ENCODE measurements around the gene ELP1. TPM values are rescaled to one million over a fixed set of nuclear protein-coding genes. Genes with fewer than 3 reads are reported as not detected.

Gene ELP1
- total RNA-seq, 4 donors from 2014 or later = 31.3 to 37.8 (median 34.4) TPM

GRCh38 chr9:108866001-108866420 is 67.9 kb downstream of the ELP1 start:
- no peak for DNase-seq
- intact Hi-C loops (cut with DNase I) = loop anchor here (10.0 kb wide), 1 partner anchor 61 kb away; no protein-coding TSS in a partner anchor
- Histone ChIP-seq H3K9me3 (no peaks in the 10 kb centered on the region), H3K36me3 (peaks cover 0 to under 1% of the 10 kb centered on the region in 2 donors), H3K4me1 (peaks cover 0 to 5% of the 10 kb centered on the region in 2 donors), H3K27me3 (no peaks in the 10 kb centered on the region), H3K4me3 (replicated peaks in 1 of 3) (no peak overlapping the region), H3K27ac (no peak overlapping the region)
- TF ChIP-seq CTCF (IDR thresholded peaks at IDR 0.05) = no peak
- TF ChIP-seq POLR2A (IDR thresholded peaks at IDR 0.05) = no peak
- WGBS, 2 donors = 89 to 97% methylated on average over 2 of the region's 2 CpGs

- Histone ChIP-seq H3K4me3 (replicated peaks in 1 of 3) (no peak overlapping the region), H3K27ac (no peak overlapping the region), H3K9me3 (no peaks in the 10 kb centered on the region), H3K27me3 (no peaks in the 10 kb centered on the region), H3K4me1 (peaks cover 0 to 5% of the 10 kb centered on the region in 2 donors), H3K36me3 (no peaks in the 10 kb centered on the region)
- intact Hi-C loops (cut with DNase I) = loop anchor here (10.0 kb wide), 1 partner anchor 60 kb away; no protein-coding TSS in a partner anchor
- no peak for DNase-seq
- TF ChIP-seq POLR2A (IDR thresholded peaks at IDR 0.05) (no peak), CTCF (IDR thresholded peaks at IDR 0.05) (no peak)
- WGBS, 2 donors = 90 to 93% methylated on average over 3 to 4 of the region's 4 CpGs
Observed at GRCh38 chr9:108865037-108865436, 68.9 kb downstream of the ELP1 start.

GRCh38 chr9:108864446-108864845 is 69.5 kb downstream of the ELP1 start:
- H3K9me3 ChIP-seq = no peaks in the 10 kb centered on the region
- no peak for TF ChIP-seq POLR2A (IDR thresholded peaks at IDR 0.05)
- no peak for TF ChIP-seq CTCF (IDR thresholded peaks at IDR 0.05)
- WGBS, 2 donors = 63 to 77% methylated on average over 3 of the region's 3 CpGs
- no peak overlapping the region for H3K4me3 ChIP-seq (replicated peaks in 1 of 3)
- H3K4me1 ChIP-seq = peaks cover 0 to 5% of the 10 kb centered on the region in 2 donors
- H3K27ac ChIP-seq = no peak overlapping the region
- DNase-seq = no peak
- intact Hi-C loops (cut with DNase I) = loop anchor here (10.0 kb wide), 1 partner anchor 60 kb away; no protein-coding TSS in a partner anchor
- H3K36me3 ChIP-seq = no peaks in the 10 kb centered on the region
- H3K27me3 ChIP-seq = no peaks in the 10 kb centered on the region

DNA sequence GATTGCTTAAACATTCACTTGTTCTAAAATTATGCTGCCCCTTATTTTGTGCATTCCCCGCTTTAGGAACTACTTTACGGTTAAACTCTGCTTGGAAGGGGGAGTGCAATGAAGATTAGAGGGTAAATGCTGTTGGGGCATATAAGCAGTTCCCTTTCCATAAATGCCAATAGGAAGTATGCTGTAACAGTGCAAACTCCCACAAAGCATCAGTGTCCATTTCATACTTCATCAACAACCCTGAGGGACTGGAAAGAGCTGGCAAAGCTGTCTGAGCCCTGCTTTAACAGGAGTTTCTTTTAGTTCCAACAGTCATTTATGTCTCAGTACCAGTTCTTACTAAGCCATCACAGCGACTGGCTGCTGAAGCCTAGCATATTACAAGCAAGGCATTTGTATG is 70.0 kb downstream of the ELP1 start:
- no peak overlapping the region for H3K4me3 ChIP-seq (replicated peaks in 1 of 3)
- intact Hi-C loops (cut with DNase I) = loop anchor here (10.0 kb wide), 1 partner anchor 59 kb away; no protein-coding TSS in a partner anchor
- no peak for DNase-seq
- TF ChIP-seq POLR2A (IDR thresholded peaks at IDR 0.05) (no peak), CTCF (IDR thresholded peaks at IDR 0.05) (no peak)
- no peaks in the 10 kb centered on the region for H3K27me3 ChIP-seq
- H3K9me3 ChIP-seq = no peaks in the 10 kb centered on the region
- no peaks in the 10 kb centered on the region for H3K36me3 ChIP-seq
- H3K4me1 ChIP-seq = peaks cover 0 to under 1% of the 10 kb centered on the region in 2 donors
- no peak overlapping the region for H3K27ac ChIP-seq
- 91 to 95% methylated on average over 3 of the region's 3 CpGs for WGBS, 2 donors

DNA sequence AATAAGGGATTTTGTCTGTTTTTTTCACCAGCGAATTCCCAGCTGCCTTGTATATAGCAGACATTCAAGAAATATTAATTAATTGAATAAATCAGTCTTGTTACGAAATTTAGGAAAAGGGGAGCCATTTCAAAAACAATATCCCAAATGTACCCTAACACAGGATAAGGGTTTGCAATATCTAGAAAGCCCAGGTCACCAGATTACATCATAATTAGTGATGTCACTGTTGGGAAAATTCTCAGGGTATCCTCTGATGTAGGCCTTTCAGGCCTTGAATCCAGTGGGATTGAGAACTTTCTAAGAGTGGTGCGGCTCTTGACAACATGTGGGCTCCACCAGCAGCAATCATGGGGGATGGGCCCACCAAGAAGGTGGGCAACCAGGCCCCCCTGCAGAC is 71.9 kb downstream of the ELP1 start, which contains the start of gene ACTL7A:
TSS of gene ACTL7A (plus strand) at position 270 of the 400 bp plus-strand sequence. CDS start at position 327, 57 bp downstream.
- DNase-seq = no peak
- H3K4me1 ChIP-seq = no peaks in the 10 kb centered on the region
- H3K4me3 ChIP-seq (replicated peaks in 1 of 3) = no peak within 1 kb of the TSS
- intact Hi-C loops (cut with DNase I) = loop anchor here (10.0 kb wide), 1 partner anchor 57 kb away; no protein-coding TSS in a partner anchor
- H3K9me3 ChIP-seq = no peaks in the 10 kb centered on the region
- TF ChIP-seq CTCF (IDR thresholded peaks at IDR 0.05) = no peak
- 94 to 97% methylated on average over 3 of the region's 3 CpGs for WGBS, 2 donors
- no peak within 1 kb of the TSS for H3K27ac ChIP-seq
- no peaks in the 10 kb centered on the region for H3K36me3 ChIP-seq
- H3K27me3 ChIP-seq = no peaks in the 10 kb centered on the region
